Activated CD8-positive, alpha-beta memory T cell treated with anti-CD3 and anti-CD28 coated beads, Interleukin-2, amount 10 ng/mL, durations not matched to agents 7 days and 5 days (primary cell): ENCODE results near the gene PDE8A. TPM values are rescaled to one million over a fixed set of nuclear protein-coding genes. Genes with fewer than 3 reads are reported as not detected.
A peak's percentile ranks its signal among the peaks of the same experiment; 100 is the strongest.
"Not testable (repeated sequence)": the region's sequence is repeated elsewhere in the genome, so short reads cannot be mapped to it uniquely, and the experiment has no call there.

Experiments used
- ATAC-seq: fragments of 150-1000 bp; cut with Tn5 transposase; one replicate; pipeline ENCODE4 v1.10.0; 2021; ENCODE audit warnings: moderate library complexity
- CTCF ChIA-PET: fragments of 350-600 bp; sonication (Branson Sonifier 250); formaldehyde crosslinking; loops from one replicate; lab custom pipeline; 2021; ENCODE audit warnings: antibody characterized with exemption; lab: Charles Lee
- DNase-seq: peaks from one replicate; pipeline ENCODE4 v3.0.0-alpha.2; 2020
- H3K27ac Mint-ChIP-seq: one replicate; pipeline ENCODE4 v1.8.0; 2021; ENCODE audit warnings: mild to moderate bottlenecking, mixed read lengths
- H3K27me3 Mint-ChIP-seq: one replicate; pipeline ENCODE4 v1.8.0; 2021; ENCODE audit warnings: mixed read lengths
- H3K36me3 Mint-ChIP-seq: one replicate; pipeline ENCODE4 v1.8.0; 2021; ENCODE audit warnings: mild to moderate bottlenecking, mixed read lengths
- H3K4me1 Mint-ChIP-seq: one replicate; pipeline ENCODE4 v1.8.0; 2021; ENCODE audit warnings: mixed read lengths
- H3K4me3 Mint-ChIP-seq: one replicate; pipeline ENCODE4 v1.8.0; 2021; ENCODE audit warnings: mild to moderate bottlenecking, moderate library complexity, mixed read lengths
- H3K9me3 Mint-ChIP-seq: one replicate; pipeline ENCODE4 v1.8.0; 2022; ENCODE audit warnings: low read depth, mixed read lengths
- total RNA-seq, 2 experiments: library from RNA; stranded (reverse); gene quantifications; one replicate each; pipeline ENCODE4 v1.2.3, GENCODE V29; 2021

PDE8A gene
- total RNA-seq, 2 experiments from 2014 or later, result 17.7 to 21.1 TPM

DNA sequence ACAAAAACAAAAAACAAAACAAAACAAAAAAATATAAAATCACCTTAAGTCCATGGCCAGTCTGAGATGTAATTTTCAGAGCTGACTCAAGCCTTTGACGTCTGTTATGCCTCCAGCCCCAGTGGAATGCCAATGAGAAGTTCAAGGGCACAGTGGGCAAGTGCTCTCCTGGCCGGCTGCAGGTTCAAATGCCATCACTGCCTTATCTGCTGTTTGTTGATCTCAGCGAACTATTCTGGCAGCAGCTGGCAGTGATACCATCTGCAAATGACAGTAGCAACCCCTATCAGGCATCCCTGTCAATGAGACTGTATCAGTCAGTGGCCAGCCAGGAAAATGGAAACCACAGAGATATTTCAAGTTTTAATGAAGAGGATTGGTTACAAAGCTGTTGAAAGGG is 10.8 kb upstream of the PDE8A start:
- Mint-ChIP-seq H3K36me3 (peaks cover 3% of the 10 kb centered on the region), H3K27ac (no peak overlapping the region), H3K4me1 (no peaks in the 10 kb centered on the region), H3K4me3 (no peak overlapping the region), H3K27me3 (peaks cover 7% of the 10 kb centered on the region), H3K9me3 (no peaks in the 10 kb centered on the region)
- ATAC-seq (no peak), DNase-seq (peak; percentile 16)
- CTCF ChIA-PET, result no interaction called here

DNA sequence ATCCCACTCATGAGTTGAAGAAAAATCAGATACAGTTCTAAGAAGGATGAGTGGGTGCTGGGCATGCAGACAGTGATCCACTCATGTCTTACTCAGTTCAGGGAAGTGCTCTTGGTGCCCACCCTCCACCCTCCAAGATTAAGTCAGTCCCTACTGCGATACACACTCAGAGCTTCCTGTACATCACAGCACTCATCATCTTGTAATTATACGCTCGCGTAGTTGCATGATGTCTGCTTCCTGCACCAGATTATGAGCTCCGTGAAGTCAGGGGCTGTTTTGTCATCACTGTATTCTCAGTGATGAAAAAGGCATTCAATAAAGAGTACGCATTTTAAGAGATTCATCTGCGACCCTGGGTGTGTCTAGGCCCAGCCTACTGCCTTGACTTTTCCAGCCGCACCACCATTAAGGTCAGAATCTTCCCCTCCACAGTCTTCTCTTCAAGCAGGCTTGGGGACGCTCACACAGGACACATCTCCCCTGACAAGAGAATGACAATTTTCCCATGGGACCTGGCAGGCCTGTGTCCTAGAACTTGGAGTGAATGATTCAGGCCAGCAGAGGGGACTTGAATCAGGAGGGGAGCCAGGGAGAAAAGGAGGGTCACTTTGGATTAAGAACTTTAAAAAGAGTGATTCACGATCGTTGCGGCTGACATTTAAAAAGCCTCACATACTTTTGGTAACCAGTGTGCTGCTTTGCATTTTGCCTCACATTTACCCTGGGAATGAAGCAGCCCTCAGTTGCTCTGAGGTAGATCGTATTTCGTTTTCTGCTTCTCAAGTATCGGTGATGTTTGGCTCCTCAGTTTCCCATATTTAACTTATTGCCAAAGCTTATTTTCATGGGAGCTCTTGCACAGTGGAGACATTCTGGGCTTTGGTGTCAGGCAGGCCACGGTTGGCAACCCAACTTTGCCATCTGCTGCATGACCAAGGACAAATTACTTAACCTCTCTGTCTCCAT is 7.9 kb upstream of the PDE8A start:
- no peak overlapping the region for H3K27ac Mint-ChIP-seq
- ATAC-seq (no peak), DNase-seq (peak; percentile 28)
- no peak overlapping the region for H3K4me3 Mint-ChIP-seq
- CTCF ChIA-PET, result interaction anchor here (0.6 to 1.0 kb wide), 3 partner anchors 10 to 596 kb away, joined by 3 to 4 read pairs (median 3); no protein-coding TSS in a partner anchor
- no peaks in the 10 kb centered on the region for H3K4me1 Mint-ChIP-seq
- H3K9me3 Mint-ChIP-seq, result no peaks in the 10 kb centered on the region
- H3K27me3 Mint-ChIP-seq, result peaks cover 7% of the 10 kb centered on the region
- no peaks in the 10 kb centered on the region for H3K36me3 Mint-ChIP-seq

DNA sequence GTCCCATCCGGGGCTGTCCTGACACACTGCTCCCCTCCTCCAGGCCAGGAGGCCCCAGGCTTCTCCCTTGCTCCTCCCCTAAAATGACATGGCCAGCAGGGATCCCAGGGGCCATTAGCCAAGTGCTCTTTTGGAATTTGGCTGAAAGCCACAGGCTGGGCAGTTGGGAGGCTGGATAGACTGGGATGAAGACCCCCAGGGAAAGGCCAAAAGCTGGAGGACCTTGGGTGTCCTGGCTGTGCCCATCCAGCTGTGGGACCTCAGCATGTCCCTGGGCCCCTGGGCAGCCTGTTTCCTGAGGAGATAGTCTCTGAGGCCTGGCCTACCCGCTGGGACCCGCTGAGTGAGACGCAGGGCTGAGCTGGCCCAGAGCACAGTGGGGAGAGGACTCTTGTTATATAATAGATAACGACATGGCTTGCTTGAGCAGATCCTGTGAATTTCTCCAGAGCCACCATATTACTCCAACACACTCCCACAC is 5.7 kb upstream of the PDE8A start:
- Mint-ChIP-seq H3K4me1 (peaks cover 8% of the 10 kb centered on the region), H3K36me3 (no peaks in the 10 kb centered on the region), H3K27ac (no peak overlapping the region), H3K27me3 (peaks cover 5% of the 10 kb centered on the region), H3K4me3 (no peak overlapping the region), H3K9me3 (no peaks in the 10 kb centered on the region)
- CTCF ChIA-PET, result no interaction called here
- ATAC-seq (no peak), DNase-seq (peak; percentile 33)

DNA sequence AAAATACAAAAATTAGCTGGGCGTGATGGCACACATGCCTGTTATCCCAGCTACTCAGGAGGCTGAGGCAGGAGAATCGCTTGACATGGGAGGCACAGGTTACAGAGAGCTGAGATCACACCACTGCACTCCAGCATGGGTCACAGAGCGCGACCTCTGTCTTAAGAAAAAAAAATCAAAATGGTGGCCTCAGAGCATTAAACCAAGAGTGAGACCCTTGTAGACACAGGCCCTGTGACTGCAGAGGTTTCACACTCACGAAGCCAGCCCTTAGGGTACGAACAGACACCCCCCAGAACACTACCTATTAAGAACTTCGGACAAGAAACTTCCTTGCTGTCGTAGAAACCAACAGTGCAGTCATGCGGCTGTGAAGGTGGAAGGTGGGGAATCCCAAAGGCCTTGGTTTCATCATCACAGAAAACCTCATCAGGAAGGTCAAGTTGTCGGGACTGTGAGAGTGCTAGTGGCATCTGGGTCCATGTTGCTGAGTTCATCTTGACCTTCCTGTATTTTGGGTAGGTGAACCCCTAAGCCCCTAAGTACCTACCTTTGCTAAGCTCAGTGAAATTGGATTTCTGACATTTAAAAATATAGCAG is 4.8 kb upstream of the PDE8A start:
- CTCF ChIA-PET, result no interaction called here
- DNase-seq, result peak; percentile 30
- ATAC-seq, result no peak
- Mint-ChIP-seq H3K9me3 (no peaks in the 10 kb centered on the region), H3K4me1 (peaks cover 8% of the 10 kb centered on the region), H3K27ac (no peak overlapping the region), H3K27me3 (peaks cover 3% of the 10 kb centered on the region), H3K4me3 (no peak overlapping the region), H3K36me3 (no peaks in the 10 kb centered on the region)

DNA sequence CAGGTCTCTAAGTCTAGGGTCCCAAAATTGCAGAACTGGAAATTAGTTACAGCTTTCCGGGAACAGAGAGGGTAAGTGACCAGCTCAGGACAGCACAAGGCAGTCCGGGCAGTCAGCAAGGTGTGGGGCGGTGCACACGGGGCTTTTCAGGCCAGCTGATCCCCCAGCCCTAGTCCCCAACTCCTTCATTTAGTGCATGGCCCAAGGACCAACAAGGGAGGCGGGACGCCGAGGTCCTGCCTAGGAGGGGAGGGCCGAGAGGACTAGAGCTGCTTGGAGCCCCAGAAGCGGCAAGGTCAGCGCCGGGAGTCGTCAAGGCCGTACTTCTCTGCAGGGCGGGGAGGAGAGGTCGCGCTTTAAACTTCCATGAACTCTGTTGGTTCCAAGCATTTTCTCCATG is 2.0 kb upstream of the PDE8A start:
- Mint-ChIP-seq H3K27me3 (peaks cover 10% of the 10 kb centered on the region), H3K27ac (peak overlapping the region; percentile 18), H3K4me1 (peaks cover 30% of the 10 kb centered on the region), H3K9me3 (no peaks in the 10 kb centered on the region), H3K36me3 (no peaks in the 10 kb centered on the region), H3K4me3 (peak overlapping the region; percentile 88)
- CTCF ChIA-PET, result interaction anchor here (0.9 to 2.8 kb wide), 4 partner anchors 12 to 391 kb away, joined by 3 to 8 read pairs (median 4); no protein-coding TSS in a partner anchor
- ATAC-seq (no peak), DNase-seq (peak; percentile 39)

DNA sequence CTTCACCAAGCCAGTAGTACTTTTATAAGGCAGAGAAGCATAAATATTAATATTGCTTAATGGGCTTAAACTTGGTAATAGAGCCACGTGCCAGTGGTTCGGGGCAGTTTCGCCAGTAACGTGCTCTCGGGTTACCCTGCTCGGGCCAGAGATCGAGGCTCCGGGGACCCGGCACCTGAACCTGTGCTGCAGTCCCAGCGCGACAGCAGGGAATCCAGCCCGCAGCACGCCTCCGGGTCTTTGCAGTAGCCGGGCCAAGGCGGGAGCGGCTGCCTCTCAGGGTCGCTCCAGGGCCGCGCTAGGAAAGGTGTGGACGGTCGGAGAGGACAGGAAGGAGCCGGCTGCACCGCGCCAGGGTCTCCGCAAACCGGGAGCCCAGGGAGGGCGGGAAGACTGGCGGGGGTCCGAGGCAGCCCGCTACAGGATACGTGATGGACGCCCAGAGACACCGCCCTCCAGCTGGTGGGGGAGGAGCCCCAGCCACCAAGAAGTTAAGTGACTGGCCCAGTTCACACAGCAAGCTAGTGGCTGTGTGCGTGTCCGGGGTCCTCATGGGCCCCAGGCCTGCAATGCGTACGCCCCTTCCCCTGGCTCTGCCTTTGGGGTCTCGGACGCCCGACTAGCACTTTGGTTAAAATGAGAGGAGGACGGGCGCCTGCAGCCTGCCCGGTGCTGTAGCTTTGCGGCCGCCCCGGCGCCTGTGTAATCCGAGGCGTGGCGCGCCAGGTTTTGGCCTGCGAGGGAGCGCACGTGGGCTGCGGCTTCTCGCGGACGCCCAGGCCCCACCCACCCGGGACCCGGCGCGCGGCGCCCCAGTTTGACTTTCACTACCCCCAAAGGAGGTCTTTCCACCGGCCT is 1.2 kb upstream of the PDE8A start:
- H3K27ac Mint-ChIP-seq, result peak overlapping the region; percentile 92
- peak overlapping the region; percentile 88 for H3K4me3 Mint-ChIP-seq
- CTCF ChIA-PET, result interaction anchor here (0.7 to 2.8 kb wide), 11 partner anchors 11 to 392 kb away, joined by 3 to 15 read pairs (median 4); no protein-coding TSS in a partner anchor
- ATAC-seq (peak; percentile 73), DNase-seq (peak; percentile 91)
- peaks cover 10% of the 10 kb centered on the region for H3K27me3 Mint-ChIP-seq
- H3K9me3 Mint-ChIP-seq, result no peaks in the 10 kb centered on the region
- H3K4me1 Mint-ChIP-seq, result peaks cover 37% of the 10 kb centered on the region
- H3K36me3 Mint-ChIP-seq, result no peaks in the 10 kb centered on the region

DNA sequence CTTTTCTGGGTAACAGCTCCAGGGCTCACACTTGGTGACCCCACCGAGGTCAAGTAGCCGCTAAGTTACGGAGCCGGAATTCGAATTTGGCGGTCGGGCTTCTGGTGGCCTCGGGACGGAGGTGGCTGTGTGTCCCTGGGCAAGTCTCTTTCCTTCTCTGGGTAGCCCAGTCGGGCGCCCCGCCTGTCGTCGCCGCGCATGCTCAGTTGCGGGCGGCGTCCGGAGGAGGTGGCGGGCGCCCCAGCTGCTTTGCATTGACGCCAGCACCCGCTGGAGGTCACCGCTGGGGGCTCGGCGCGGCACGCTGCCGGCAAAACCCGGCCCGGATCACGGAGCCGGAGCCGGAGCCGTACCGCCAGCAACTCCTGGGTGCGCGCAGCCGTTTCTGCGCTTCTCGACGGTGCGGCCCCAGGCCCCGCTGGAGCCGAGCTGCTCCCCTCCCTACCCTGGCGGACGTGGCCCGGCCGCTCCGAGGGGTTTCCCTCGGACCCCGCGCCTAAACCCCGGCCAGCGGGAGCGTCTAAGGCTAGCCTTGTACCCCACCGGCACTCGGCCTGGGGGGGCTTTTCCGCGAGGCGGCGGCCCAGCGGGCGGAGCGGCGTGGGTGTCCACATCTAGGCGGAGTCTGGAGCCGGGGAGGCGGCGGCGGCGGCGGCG is 474 bp upstream of the PDE8A start:
- DNase-seq (peak; percentile 97), ATAC-seq (peak; percentile 82)
- H3K4me1 Mint-ChIP-seq, result peaks cover 40% of the 10 kb centered on the region
- peaks cover 10% of the 10 kb centered on the region for H3K27me3 Mint-ChIP-seq
- peak overlapping the region; percentile 88 for H3K4me3 Mint-ChIP-seq
- H3K27ac Mint-ChIP-seq, result peak overlapping the region; percentile 92
- no peaks in the 10 kb centered on the region for H3K9me3 Mint-ChIP-seq
- no peaks in the 10 kb centered on the region for H3K36me3 Mint-ChIP-seq
- CTCF ChIA-PET, result interaction anchor here (0.8 to 2.8 kb wide), 7 partner anchors 10 to 382 kb away, joined by 3 to 15 read pairs (median 4); no protein-coding TSS in a partner anchor

DNA sequence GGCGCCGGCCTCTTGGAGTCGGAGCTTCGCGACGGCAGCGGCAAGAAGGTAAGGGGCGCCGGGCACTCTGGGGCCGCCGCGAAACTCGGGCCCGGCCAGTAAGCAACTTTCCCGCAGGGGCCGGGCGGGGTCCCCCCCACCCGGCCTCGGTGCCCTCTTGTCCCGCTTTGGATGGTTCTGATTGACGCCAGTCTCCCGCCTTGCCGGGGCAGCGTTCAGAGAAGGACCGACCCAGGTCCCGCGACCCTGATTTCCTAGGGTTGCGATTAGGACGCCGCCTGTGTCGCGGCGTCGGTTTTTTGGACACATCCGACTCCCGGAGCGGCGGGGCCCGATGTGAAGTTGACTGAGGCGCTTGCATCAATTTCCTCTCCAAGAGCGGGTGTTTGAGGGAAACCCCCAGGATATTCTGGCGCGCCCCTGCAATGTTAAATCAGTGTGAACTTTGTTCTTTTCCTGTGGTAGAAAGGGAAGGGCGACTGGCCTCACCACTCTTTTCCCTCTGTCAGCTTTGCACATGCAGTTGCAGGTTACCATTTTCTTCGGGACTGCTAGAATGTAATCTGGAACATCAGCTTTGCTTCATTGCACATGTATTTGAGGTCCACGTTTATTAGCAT is 755 bp downstream of the PDE8A start:
- peak overlapping the region; percentile 85 for H3K4me3 Mint-ChIP-seq
- DNase-seq, result peak; percentile 60
- H3K27me3 Mint-ChIP-seq, result peaks cover 10% of the 10 kb centered on the region
- no peak for ATAC-seq
- H3K4me1 Mint-ChIP-seq, result peaks cover 44% of the 10 kb centered on the region
- peak overlapping the region; percentile 86 for H3K27ac Mint-ChIP-seq
- CTCF ChIA-PET, result interaction anchor here (0.7 to 2.0 kb wide), 2 partner anchors 62 to 186 kb away, joined by 3 to 15 read pairs; no protein-coding TSS in a partner anchor
- H3K9me3 Mint-ChIP-seq, result no peaks in the 10 kb centered on the region
- H3K36me3 Mint-ChIP-seq, result peaks cover 2% of the 10 kb centered on the region

DNA sequence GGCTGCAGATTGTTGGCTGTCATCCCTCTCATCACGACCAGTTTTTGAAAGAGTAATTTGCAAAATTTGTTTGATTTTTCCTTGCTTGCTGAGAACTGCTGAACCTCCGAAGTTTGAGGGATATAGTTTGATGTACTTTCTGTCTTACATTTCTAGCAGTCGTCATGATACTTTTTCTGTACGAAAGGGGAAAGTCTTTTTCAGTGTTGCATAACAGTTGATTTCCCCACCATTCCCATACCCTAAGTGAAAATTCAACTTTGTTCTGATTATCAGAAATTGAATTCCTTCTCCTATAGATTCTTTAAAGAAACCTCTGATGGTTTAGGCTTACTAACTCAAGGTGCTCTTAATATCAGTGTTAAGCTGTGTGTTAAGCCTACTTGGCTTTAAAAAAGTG is 1.6 kb downstream of the PDE8A start:
- peaks cover 50% of the 10 kb centered on the region for H3K4me1 Mint-ChIP-seq
- peak overlapping the region; percentile 85 for H3K4me3 Mint-ChIP-seq
- CTCF ChIA-PET, result interaction anchor here (1.1 kb wide), 1 partner anchor 9 kb away, joined by 3 read pairs; no protein-coding TSS in a partner anchor
- ATAC-seq, result no peak
- H3K27ac Mint-ChIP-seq, result no peak overlapping the region
- no peaks in the 10 kb centered on the region for H3K9me3 Mint-ChIP-seq
- H3K27me3 Mint-ChIP-seq, result peaks cover 10% of the 10 kb centered on the region
- DNase-seq, result no peak
- peaks cover 2% of the 10 kb centered on the region for H3K36me3 Mint-ChIP-seq

DNA sequence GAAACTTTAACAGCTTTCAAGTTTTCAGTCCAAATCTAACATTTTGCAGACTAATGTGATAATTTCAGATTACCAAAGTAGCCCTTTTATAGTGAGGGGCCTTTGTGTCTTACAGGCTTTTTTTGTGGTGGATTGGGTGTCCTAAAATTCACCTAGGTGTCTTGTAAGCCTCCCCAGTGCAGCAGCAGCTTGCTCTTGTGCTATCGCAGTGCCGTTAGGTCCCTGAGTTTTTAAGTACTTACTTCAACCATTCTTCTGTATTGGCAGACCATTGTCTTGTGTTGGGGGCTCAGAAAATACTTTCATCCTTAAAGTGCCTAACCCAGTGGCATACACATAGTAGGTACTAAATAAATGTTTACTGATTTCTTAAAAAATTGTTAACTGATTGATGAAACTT is 2.1 kb downstream of the PDE8A start:
- DNase-seq (no peak), ATAC-seq (no peak)
- H3K9me3 Mint-ChIP-seq, result no peaks in the 10 kb centered on the region
- H3K27me3 Mint-ChIP-seq, result peaks cover 10% of the 10 kb centered on the region
- peaks cover 2% of the 10 kb centered on the region for H3K36me3 Mint-ChIP-seq
- no peak overlapping the region for H3K27ac Mint-ChIP-seq
- CTCF ChIA-PET, result interaction anchor here (1.1 kb wide), 1 partner anchor 10 kb away, joined by 3 read pairs; no protein-coding TSS in a partner anchor
- H3K4me3 Mint-ChIP-seq, result peak overlapping the region; percentile 85
- peaks cover 54% of the 10 kb centered on the region for H3K4me1 Mint-ChIP-seq

DNA sequence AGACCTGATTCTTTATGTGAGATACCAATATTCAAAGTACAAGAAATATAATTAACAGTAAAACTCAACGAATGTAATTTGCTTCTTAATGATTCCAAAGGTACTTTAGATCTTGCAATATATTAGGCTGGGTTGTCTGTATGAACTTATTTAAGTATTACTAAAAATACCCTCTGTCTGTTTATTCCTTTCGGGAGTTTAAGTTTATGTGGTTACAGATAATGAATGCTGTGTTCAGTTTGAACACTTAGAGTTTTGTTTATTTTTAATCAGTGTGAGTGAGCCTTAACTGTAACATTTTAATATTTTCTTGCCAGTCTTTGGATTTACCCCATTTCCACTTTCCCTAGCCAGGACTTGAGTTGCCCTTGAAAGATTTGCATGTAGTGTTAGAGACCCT is 3.5 kb downstream of the PDE8A start:
- Mint-ChIP-seq H3K4me3 (no peak overlapping the region), H3K27ac (no peak overlapping the region), H3K36me3 (peaks cover 3% of the 10 kb centered on the region), H3K9me3 (no peaks in the 10 kb centered on the region), H3K27me3 (peaks cover 8% of the 10 kb centered on the region), H3K4me1 (peaks cover 54% of the 10 kb centered on the region)
- DNase-seq (no peak), ATAC-seq (no peak)
- CTCF ChIA-PET, result no interaction called here

DNA sequence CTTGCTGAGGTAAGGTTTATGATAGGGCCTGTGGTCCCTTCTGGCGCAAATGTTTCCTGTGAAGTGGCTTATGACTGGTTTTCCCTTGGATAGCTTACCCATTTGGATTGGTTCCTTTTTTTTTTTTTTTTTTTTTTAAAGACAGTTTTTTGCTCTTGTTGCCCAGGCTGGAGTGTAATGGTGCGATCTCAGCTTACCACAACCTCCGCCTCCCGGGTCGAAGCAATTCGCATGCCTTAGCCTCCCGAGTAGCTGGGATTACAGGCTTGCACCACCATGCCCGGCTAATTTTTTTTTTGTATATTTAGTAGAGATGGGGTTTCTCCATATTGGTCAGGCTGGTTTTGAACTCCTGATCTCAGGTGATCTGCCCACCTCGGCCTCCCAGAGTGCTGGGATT is 5.7 kb downstream of the PDE8A start:
- DNase-seq, result peak; percentile 27
- H3K4me1 Mint-ChIP-seq, result peaks cover 61% of the 10 kb centered on the region
- CTCF ChIA-PET, result interaction anchor here (1.0 to 1.8 kb wide), 2 partner anchors 16 to 416 kb away, joined by 3 to 6 read pairs; no protein-coding TSS in a partner anchor
- not testable (repeated sequence) for H3K4me3 Mint-ChIP-seq, H3K27me3 Mint-ChIP-seq, H3K9me3 Mint-ChIP-seq, H3K27ac Mint-ChIP-seq, ATAC-seq, H3K36me3 Mint-ChIP-seq
